Lung (tissue), 12 donors: ENCODE results near the gene FOXJ3. TPM values are rescaled to one million over a fixed set of nuclear protein-coding genes. Genes with fewer than 3 reads are reported as not detected.

Source experiments
- ATAC-seq: fragments of 200-7000 bp; cut with Tn5 transposase; one replicate; pipeline ENCODE4 v1.9.1; 2020; ENCODE audit warnings: moderate number of reproducible peaks; ENCODE audit not compliant: insufficient read depth, low FRiP score
- DNase-seq, 3 donors: peaks; one replicate each; pipeline ENCODE4 v3.0.0-alpha.2; 2013 to 2017
- H3K27ac ChIP-seq, 2 donors: one replicate each; pipeline ENCODE4 v1.5.1; 2013; ENCODE audit warnings: mild to moderate bottlenecking in 2 of 2, moderate library complexity in 2 of 2, control low read depth in 1 of 2, inconsistent platforms in 1 of 2, low read depth in 1 of 2, low read length in 1 of 2
- H3K27me3 ChIP-seq, 3 donors: one replicate each; pipeline ENCODE4 v1.5.1; 2013; ENCODE audit warnings: low read length in 2 of 3; ENCODE audit not compliant: control insufficient read depth in 3 of 3, insufficient read depth in 3 of 3
- H3K36me3 ChIP-seq, 4 donors: one replicate each; pipeline ENCODE4 v1.5.1; 2013; ENCODE audit warnings: low read length in 4 of 4, mild to moderate bottlenecking in 1 of 4, moderate library complexity in 1 of 4; ENCODE audit not compliant: control insufficient read depth in 4 of 4, insufficient read depth in 4 of 4
- H3K4me1 ChIP-seq, 5 donors: one replicate each; pipeline ENCODE4 v1.5.1; 2013; ENCODE audit warnings: low read length in 5 of 5, mild to moderate bottlenecking in 2 of 5, moderate library complexity in 1 of 5; ENCODE audit not compliant: control insufficient read depth in 5 of 5, insufficient read depth in 5 of 5
- H3K4me3 ChIP-seq: one replicate; pipeline ENCODE4 v1.5.1; 2013; ENCODE audit warnings: mild to moderate bottlenecking, control low read depth, moderate library complexity
- H3K9ac ChIP-seq, 2 donors: one replicate each; pipeline ENCODE4 v1.5.1; 2013; ENCODE audit warnings: low read length in 2 of 2, control low read depth in 1 of 2; ENCODE audit not compliant: insufficient read depth in 1 of 2
- H3K9me3 ChIP-seq, 4 donors: one replicate each; pipeline ENCODE4 v1.5.1; 2013; ENCODE audit warnings: low read length in 3 of 4, mild to moderate bottlenecking in 1 of 4, moderate library complexity in 1 of 4; ENCODE audit not compliant: control insufficient read depth in 4 of 4, insufficient read depth in 3 of 4
- WGBS, 2 donors: extraction: QIAGEN DNeasy Blood & Tissue Kit; methylation state at CpG; one replicate each; pipeline ENCODE4 v1.1.7; 2013; 5-methylcytosine and 5-hydroxymethylcytosine counted together
- polyA plus RNA-seq, 2 donors: library from polyadenylated mRNA; stranded (reverse); fragments of 200-250 nt; gene quantifications; one replicate each; pipeline ENCODE4 v1.2.1, GENCODE V29; 2013
- total RNA-seq, 2 donors: library from RNA; depleted of rRNA in 1 of 2; stranded (reverse); fragments of >200 nt in 1 of 2; gene quantifications; one replicate each; pipeline ENCODE4 v1.2.1, GENCODE V29; 2014 to 2021
- TF ChIP-seq, protein P1 (sequence below): IDR thresholded peaks from 2 replicates; pipeline ENCODE4 v1.5.1; 2012; ENCODE audit warnings: mild to moderate bottlenecking; ENCODE audit errors: control extremely low read depth, extremely low read depth
- donor health status: control.
- donor health status: control.
- donor health status: Bipolar disorder and iron deficiency.
- donor health status: healthy.
- donor health status: DM: yes; HTN: yes; CAD: no.

FOXJ3 gene
- total and polyA plus RNA-seq, 4 donors, result 11.9 to 106 (median 26.6) TPM

DNA sequence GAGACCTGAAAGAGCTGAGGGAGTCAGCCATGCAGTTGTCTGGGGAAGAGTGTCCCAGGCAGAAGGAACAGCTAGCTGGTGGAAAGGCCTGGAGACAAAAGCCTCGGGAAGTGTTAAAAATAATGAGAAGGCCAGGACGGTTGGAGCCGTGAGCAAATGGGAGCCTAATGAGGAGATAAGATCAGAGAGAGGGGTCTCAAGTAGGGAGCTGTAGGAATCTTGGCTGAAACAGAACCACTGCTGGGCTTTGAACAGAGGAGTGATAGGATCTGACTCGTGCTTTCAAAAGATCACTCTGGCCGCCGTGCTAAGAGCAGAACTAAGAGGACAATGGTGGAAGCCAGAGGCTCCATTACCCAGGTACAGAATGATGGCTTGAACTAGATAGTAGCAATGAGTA is 1.9 kb upstream of the FOXJ3 start:
- TF ChIP-seq, protein P1, sequence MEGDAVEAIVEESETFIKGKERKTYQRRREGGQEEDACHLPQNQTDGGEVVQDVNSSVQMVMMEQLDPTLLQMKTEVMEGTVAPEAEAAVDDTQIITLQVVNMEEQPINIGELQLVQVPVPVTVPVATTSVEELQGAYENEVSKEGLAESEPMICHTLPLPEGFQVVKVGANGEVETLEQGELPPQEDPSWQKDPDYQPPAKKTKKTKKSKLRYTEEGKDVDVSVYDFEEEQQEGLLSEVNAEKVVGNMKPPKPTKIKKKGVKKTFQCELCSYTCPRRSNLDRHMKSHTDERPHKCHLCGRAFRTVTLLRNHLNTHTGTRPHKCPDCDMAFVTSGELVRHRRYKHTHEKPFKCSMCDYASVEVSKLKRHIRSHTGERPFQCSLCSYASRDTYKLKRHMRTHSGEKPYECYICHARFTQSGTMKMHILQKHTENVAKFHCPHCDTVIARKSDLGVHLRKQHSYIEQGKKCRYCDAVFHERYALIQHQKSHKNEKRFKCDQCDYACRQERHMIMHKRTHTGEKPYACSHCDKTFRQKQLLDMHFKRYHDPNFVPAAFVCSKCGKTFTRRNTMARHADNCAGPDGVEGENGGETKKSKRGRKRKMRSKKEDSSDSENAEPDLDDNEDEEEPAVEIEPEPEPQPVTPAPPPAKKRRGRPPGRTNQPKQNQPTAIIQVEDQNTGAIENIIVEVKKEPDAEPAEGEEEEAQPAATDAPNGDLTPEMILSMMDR, result no peak
- H3K27me3 ChIP-seq, result no peaks in the 10 kb centered on the region
- H3K4me3 ChIP-seq, result no peak overlapping the region
- no peak overlapping the region for H3K27ac ChIP-seq
- no peak for ATAC-seq
- H3K9me3 ChIP-seq, result peaks cover 0 to 1% (median 0%) of the 10 kb centered on the region in 4 donors
- H3K36me3 ChIP-seq, result peaks cover 0 to 4% (median 0%) of the 10 kb centered on the region in 4 donors
- WGBS, 2 donors, result 80 to 87% methylated on average over 6 of the region's 6 CpGs
- peaks cover 0 to 35% (median 8%) of the 10 kb centered on the region in 5 donors for H3K4me1 ChIP-seq
- H3K9ac ChIP-seq, result no peak overlapping the region
- DNase-seq, result no peak

DNA sequence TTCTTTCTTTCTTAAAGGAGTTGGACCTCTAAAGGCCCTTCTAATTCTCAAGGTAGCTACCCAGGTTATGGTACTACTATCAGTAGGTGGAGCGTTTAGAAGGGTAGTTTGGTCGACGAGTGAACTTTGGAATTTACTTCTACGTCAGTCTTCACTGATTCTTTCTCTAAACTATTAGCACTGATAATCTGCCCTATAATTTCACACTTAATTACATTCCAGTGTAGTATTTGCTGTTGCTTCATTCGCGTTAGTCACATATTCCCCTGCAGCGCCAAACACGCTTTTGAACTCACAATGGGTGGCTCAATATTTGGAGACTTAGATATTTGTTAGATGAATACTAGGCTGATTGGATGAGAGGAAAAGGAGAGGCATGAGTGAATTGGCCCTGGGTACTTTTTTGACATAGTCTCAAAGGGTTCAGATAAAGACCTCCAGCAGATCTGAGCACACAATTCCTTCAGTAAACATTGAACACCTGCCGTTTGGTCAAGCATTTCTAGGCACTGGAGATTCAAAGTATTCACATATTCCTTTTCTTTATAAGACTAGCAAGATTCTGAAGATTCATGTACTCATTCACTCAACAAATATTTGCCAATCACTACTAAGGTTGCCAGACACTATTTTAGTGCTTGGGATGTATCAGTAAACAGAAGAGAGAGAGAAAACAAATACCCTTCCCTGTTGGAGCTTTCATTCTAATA is 929 bp upstream of the FOXJ3 start:
- peaks cover 0 to 4% (median 0%) of the 10 kb centered on the region in 4 donors for H3K36me3 ChIP-seq
- H3K4me3 ChIP-seq, result peak overlapping the region; percentile 71
- WGBS, 2 donors, result 11 to 13% methylated on average over 9 of the region's 9 CpGs
- H3K9ac ChIP-seq, result peak overlapping the region; percentile 69 to 90
- peak overlapping the region; percentile 96 to 97 for H3K27ac ChIP-seq
- ATAC-seq (peak; percentile 1), DNase-seq (peak; percentile 53 to 79 (median 71))
- H3K27me3 ChIP-seq, result no peaks in the 10 kb centered on the region
- H3K4me1 ChIP-seq, result peaks cover 0 to 36% (median 8%) of the 10 kb centered on the region in 5 donors
- peaks cover 0 to 1% (median 0%) of the 10 kb centered on the region in 4 donors for H3K9me3 ChIP-seq
- TF ChIP-seq, protein P1, result no peak

DNA sequence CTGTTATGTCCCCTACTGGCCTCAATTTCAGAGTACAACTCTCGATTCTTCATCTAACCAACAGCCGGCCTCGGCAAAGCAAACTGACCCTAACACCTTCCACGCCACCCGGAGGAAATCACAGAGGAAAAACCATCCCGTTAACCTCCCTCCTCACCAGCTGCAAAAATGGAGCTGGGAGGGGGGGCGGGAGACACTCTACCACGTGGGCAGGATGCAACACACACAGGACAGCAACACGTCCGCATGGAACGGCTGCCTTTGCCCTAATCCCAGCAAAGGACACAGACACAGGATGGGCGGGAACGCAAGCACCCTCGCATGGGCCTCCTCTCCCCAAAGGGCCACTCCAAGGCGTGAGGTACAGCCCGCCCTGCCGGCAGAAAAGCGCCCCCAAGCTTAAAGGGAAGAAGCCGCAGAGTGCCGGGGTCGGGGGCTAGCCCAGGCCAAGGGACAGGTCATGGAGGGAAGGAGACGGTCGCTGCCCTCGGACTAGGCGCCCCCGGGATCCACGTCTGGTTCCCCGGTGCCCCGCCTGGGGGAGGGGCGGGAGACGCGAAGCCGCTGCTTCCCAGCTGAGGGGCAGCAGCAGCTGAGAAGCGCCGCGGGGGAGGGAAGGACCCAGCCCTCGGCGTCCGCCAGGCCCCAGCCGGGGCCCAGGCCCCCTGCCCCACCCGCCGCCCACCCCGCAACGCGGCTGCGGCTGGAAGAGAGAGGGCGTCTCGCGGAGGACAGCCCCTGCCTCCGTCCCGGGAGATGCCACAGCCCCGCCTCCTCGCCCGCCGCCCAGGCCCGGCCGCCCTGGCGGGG is 590 bp downstream of the FOXJ3 start:
- TF ChIP-seq, protein P1, result no peak
- DNase-seq (peak; percentile 74 to 76 (median 76)), ATAC-seq (peak; percentile 51)
- Histone ChIP-seq H3K4me3 (peak overlapping the region; percentile 91), H3K27me3 (no peaks in the 10 kb centered on the region), H3K36me3 (peaks cover 0 to 4% (median 0%) of the 10 kb centered on the region in 4 donors), H3K9ac (peak overlapping the region; percentile 29 to 83), H3K4me1 (peaks cover 3 to 32% (median 8%) of the 10 kb centered on the region in 5 donors), H3K9me3 (peaks cover 0 to 1% (median 0%) of the 10 kb centered on the region in 4 donors), H3K27ac (peak overlapping the region; percentile 95 to 97)
- 0 to 1% methylated on average over 33 to 58 of the region's 58 CpGs for WGBS, 2 donors
